Spleen (tissue), 11 donors: ENCODE measurements around the gene IFI30. TPM values are rescaled to one million over a fixed set of nuclear protein-coding genes. Genes with fewer than 3 reads are reported as not detected.

Experiments
- DNase-seq: peaks from one replicate; pipeline ENCODE4 v3.0.0-alpha.2; 2020
- H3K27ac ChIP-seq, 8 donors: fragments of 200-600 bp; sonication (generic) in 7 of 8; 1 replicate in 4 of 8; 2 replicates in 4 of 8; pipeline versions ENCODE4 v1.5.0 to v1.8.0; 2016 to 2021; ENCODE audit warnings: inconsistent platforms in 4 of 8, mild to moderate bottlenecking in 4 of 8, moderate library complexity in 1 of 8
- H3K27me3 ChIP-seq, 7 donors: fragments of 200-600 bp; sonication (generic) in 6 of 7; replicated peaks in 1 of 7; 1 replicate in 4 of 7; 2 replicates in 3 of 7; pipeline versions ENCODE4 v1.5.0 to v1.8.0; 2016 to 2021; ENCODE audit warnings: inconsistent platforms in 3 of 7, mild to moderate bottlenecking in 1 of 7
- H3K36me3 ChIP-seq, 6 donors: fragments of 200-600 bp; sonication (generic) in 5 of 6; 1 replicate in 4 of 6; 2 replicates in 2 of 6; pipeline versions ENCODE4 v1.5.0 to v1.8.0; 2016 to 2021; ENCODE audit warnings: inconsistent platforms in 2 of 6
- H3K4me1 ChIP-seq, 6 donors: fragments of 200-600 bp; sonication (generic) in 5 of 6; 1 replicate in 3 of 6; 2 replicates in 3 of 6; pipeline versions ENCODE4 v1.5.0 to v1.8.0; 2016 to 2021; ENCODE audit warnings: inconsistent platforms in 3 of 6
- H3K4me3 ChIP-seq, 8 donors: fragments of 200-600 bp; sonication (generic) in 7 of 8; 1 replicate in 4 of 8; 2 replicates in 4 of 8; pipeline versions ENCODE4 v1.5.0 to v1.8.0; 2016 to 2021; ENCODE audit warnings: inconsistent platforms in 4 of 8, mild to moderate bottlenecking in 4 of 8, moderate library complexity in 2 of 8
- H3K9me3 ChIP-seq, 8 donors: fragments of 200-600 bp; sonication (generic) in 7 of 8; 1 replicate in 4 of 8; 2 replicates in 4 of 8; pipeline versions ENCODE4 v1.5.0 to v1.8.0; 2016 to 2021; ENCODE audit warnings: inconsistent platforms in 4 of 8
- CTCF ChIP-seq, 11 experiments: fragments of 200-600 bp in 7 of 11; fragments of 450-650 bp in 4 of 11; sonication (generic) in 4 of 11; IDR thresholded peaks in 8 of 11; conservative IDR thresholded peaks in 3 of 11; 1 replicate in 7 of 11; 2 replicates in 4 of 11; pipeline versions ENCODE4 v1.4.0 to v1.8.0; 2016 to 2021; ENCODE audit warnings: antibody characterized with exemption in 11 of 11, inconsistent platforms in 4 of 11, mild to moderate bottlenecking in 1 of 11
- POLR2A ChIP-seq, 3 donors: fragments of 450-650 bp; IDR thresholded peaks; one replicate each; pipeline ENCODE4 v1.5.1; 2017; ENCODE audit warnings: antibody characterized with exemption in 3 of 3, mild to moderate bottlenecking in 1 of 3
- POLR2AphosphoS5 ChIP-seq, 3 donors: sonication (generic); formaldehyde crosslinking; IDR thresholded peaks; one replicate each; pipeline ENCODE4 v1.5.1; 2017; ENCODE audit warnings: antibody characterized with exemption in 3 of 3
- WGBS, 5 donors: extraction: QIAGEN DNeasy Blood & Tissue Kit in 3 of 5; methylation state at CpG; one replicate each; pipeline versions ENCODE4 v1.1.5 to v1.1.7; 2013 to 2018; 5-methylcytosine and 5-hydroxymethylcytosine counted together
- intact Hi-C: fragments of 100-400 bp; cut with DNase I; formaldehyde crosslinking; loops from one replicate; pipeline ENCODE4 v1.15.0; 2023; ENCODE audit warnings: low total_unique reads
- polyA plus RNA-seq, 3 donors: library from polyadenylated mRNA; stranded (reverse); fragments of 200-250 nt; gene quantifications; one replicate each; pipeline ENCODE4 v1.2.1, GENCODE V29; 2013
- total RNA-seq, 7 donors: library from RNA; depleted of rRNA in 3 of 7; stranded (reverse); fragments of >200 nt in 3 of 7; fragmentation: NEBNext Ultra II Directional in 4 of 7; extraction: Animal tissue kit (Norgen Biotek cat#: 25700) in 4 of 7; gene quantifications; one replicate each; pipeline versions ENCODE4 v1.1.0 to v1.2.1, GENCODE V29; 2016 to 2021
- donor health status: healthy with polysubstance abuse.
- donor health status: DM: no; HTN: no; CAD: no; lungs with moderate emphysema.
- donor health status: DM: no; HTN: no; CAD: no.
- donor health status: Bipolar disorder and iron deficiency.
- donor health status: healthy.
- donor health status: DM: no; HTN: no; CAD: no.
- donor health status: DM: yes; HTN: yes; CAD: no.

The IFI30 gene
- total and polyA plus RNA-seq, 10 donors, result 206 to 475 (median 288) TPM

- intact Hi-C loops, result no loop called here
- H3K36me3 ChIP-seq, result peaks cover 0 to 100% (median 86%) of the 10 kb centered on the region in 6 donors
- 92 to 98% (median 96%) methylated on average over 11 to 12 of the region's 12 CpGs for WGBS, 5 donors
- H3K4me1 ChIP-seq, result peaks cover 0 to 38% (median 2%) of the 10 kb centered on the region in 6 donors
- no peaks in the 10 kb centered on the region for H3K27me3 ChIP-seq
- TF ChIP-seq POLR2AphosphoS5 (IDR thresholded peaks at IDR 0.05) (peak in 1 of 3 donors; percentile 15), CTCF (IDR thresholded peaks at IDR 0.05 in 8 of 11, conservative IDR thresholded peaks at IDR 0.05 in 3 of 11) (no peak)
- no peak for DNase-seq
- H3K27ac ChIP-seq, result peak overlapping the region in 3 of 8 donors; percentile 53 to 64 (median 59)
- H3K4me3 ChIP-seq, result no peak overlapping the region
- H3K9me3 ChIP-seq, result no peaks in the 10 kb centered on the region
Measured at GRCh38 chr19:18128805-18129204, 44.8 kb upstream of the IFI30 start.

- Histone ChIP-seq H3K36me3 (peaks cover 0 to 100% (median 88%) of the 10 kb centered on the region in 6 donors), H3K27me3 (no peaks in the 10 kb centered on the region), H3K27ac (no peak overlapping the region), H3K4me1 (peaks cover 0 to 31% (median 2%) of the 10 kb centered on the region in 6 donors), H3K9me3 (no peaks in the 10 kb centered on the region), H3K4me3 (no peak overlapping the region)
- DNase-seq, result no peak
- WGBS, 5 donors, result 94 to 99% (median 97%) methylated on average over 18 to 21 of the region's 21 CpGs
- no peak for TF ChIP-seq POLR2A (IDR thresholded peaks at IDR 0.05)
- peak in 1 of 3 donors; percentile 16 for TF ChIP-seq POLR2AphosphoS5 (IDR thresholded peaks at IDR 0.05)
- no peak for TF ChIP-seq CTCF (IDR thresholded peaks at IDR 0.05 in 8 of 11, conservative IDR thresholded peaks at IDR 0.05 in 3 of 11)
- intact Hi-C loops, result no loop called here
Measured at GRCh38 chr19:18130523-18131242, 42.9 kb upstream of the IFI30 start.

GRCh38 chr19:18131841-18132596 is 41.6 kb upstream of the IFI30 start:
- peaks cover 0 to 100% (median 92%) of the 10 kb centered on the region in 6 donors for H3K36me3 ChIP-seq
- 84 to 94% (median 88%) methylated on average over 31 of the region's 31 CpGs for WGBS, 5 donors
- no peak overlapping the region for H3K4me3 ChIP-seq
- H3K27me3 ChIP-seq, result no peaks in the 10 kb centered on the region
- TF ChIP-seq POLR2AphosphoS5 (IDR thresholded peaks at IDR 0.05), result peak in 1 of 3 donors; percentile 59
- no peak for TF ChIP-seq CTCF (IDR thresholded peaks at IDR 0.05 in 8 of 11, conservative IDR thresholded peaks at IDR 0.05 in 3 of 11)
- intact Hi-C loops, result no loop called here
- H3K4me1 ChIP-seq, result peaks cover 0 to 22% (median 2%) of the 10 kb centered on the region in 6 donors
- H3K9me3 ChIP-seq, result no peaks in the 10 kb centered on the region
- DNase-seq, result no peak
- no peak overlapping the region for H3K27ac ChIP-seq
